Loucy (cell line): ENCODE data around the gene BANP.

Source experiments
- EZH2phosphoT487 ChIP-seq: fragments of 200-600 bp; IDR thresholded peaks from 2 replicates; pipeline ENCODE4 v1.6.1; 2018; ENCODE audit warnings: antibody characterized with exemption, mild to moderate bottlenecking, moderate library complexity, borderline replicate concordance
- TF ChIP-seq, protein P1 (sequence below): fragments of 200-600 bp; sonication (generic); conservative IDR thresholded peaks from 2 replicates; pipeline ENCODE4 v1.5.1; 2014; ENCODE audit warnings: mild to moderate bottlenecking, antibody characterized with exemption, low read length

DNA sequence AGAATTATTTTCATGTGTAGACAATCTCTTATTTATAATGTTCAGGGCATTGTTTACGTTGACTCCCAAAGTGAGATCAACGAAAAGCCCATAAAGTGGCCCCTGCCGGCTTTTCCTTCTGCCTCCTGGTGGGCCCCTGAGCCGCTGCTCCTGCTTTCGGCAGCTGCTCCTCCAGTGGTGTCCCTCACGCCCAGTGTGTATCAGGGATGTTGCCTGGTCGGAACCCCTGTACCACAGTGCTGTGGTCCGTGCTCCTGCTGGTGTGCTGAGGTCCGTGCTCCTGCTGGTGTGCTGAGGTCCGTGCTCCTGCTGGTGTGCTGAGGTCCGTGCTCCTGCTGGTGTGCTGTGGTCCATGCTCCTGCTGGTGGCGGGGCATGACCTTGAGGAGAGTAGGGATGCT lies 107.6 kb downstream of the BANP start:
- TF ChIP-seq, protein P1, sequence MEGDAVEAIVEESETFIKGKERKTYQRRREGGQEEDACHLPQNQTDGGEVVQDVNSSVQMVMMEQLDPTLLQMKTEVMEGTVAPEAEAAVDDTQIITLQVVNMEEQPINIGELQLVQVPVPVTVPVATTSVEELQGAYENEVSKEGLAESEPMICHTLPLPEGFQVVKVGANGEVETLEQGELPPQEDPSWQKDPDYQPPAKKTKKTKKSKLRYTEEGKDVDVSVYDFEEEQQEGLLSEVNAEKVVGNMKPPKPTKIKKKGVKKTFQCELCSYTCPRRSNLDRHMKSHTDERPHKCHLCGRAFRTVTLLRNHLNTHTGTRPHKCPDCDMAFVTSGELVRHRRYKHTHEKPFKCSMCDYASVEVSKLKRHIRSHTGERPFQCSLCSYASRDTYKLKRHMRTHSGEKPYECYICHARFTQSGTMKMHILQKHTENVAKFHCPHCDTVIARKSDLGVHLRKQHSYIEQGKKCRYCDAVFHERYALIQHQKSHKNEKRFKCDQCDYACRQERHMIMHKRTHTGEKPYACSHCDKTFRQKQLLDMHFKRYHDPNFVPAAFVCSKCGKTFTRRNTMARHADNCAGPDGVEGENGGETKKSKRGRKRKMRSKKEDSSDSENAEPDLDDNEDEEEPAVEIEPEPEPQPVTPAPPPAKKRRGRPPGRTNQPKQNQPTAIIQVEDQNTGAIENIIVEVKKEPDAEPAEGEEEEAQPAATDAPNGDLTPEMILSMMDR: no peak
- no peak for TF ChIP-seq EZH2phosphoT487
